ENCODE data around the gene USP40.

GRCh38 chr2:233584210-233584609 lies 17.6 kb upstream of the USP40 start:
- TF ChIP-seq CTCF (IDR thresholded peaks at IDR 0.05) (no peak), MLX (CRISPR knock-in tag; IDR thresholded peaks at IDR 0.05) (no peak)
